Stimulated activated CD8-positive, alpha-beta memory T cell treated with anti-CD3 and anti-CD28 coated beads, Interleukin-15, amount 100 ng/mL, for 4 hours (primary cell): ENCODE measurements around the gene IRX3.

Source experiments
- DNase-seq, 2 donors: peaks; one replicate each; pipeline ENCODE4 v3.0.0-alpha.2; 2020; ENCODE audit warnings: low read depth in 2 of 2

Gene IRX3

GRCh38 chr16:54290833-54291655 is 4.5 kb upstream of the IRX3 start:
- no peak for DNase-seq

GRCh38 chr16:54289945-54290832 is 3.6 kb upstream of the IRX3 start:
- DNase-seq, result no peak

- no peak for DNase-seq
Observed at GRCh38 chr16:54289242-54289944, 2.8 kb upstream of the IRX3 start.

GRCh38 chr16:54288835-54289241 is 2.3 kb upstream of the IRX3 start:
- no peak for DNase-seq

GRCh38 chr16:54288030-54288834 is 1.6 kb upstream of the IRX3 start:
- DNase-seq, result no peak

GRCh38 chr16:54287131-54288029 is 793 bp upstream of the IRX3 start:
- no peak for DNase-seq

- DNase-seq, result no peak
Observed at GRCh38 chr16:54286090-54286365, 559 bp downstream of the IRX3 start.

- no peak for DNase-seq
Observed at GRCh38 chr16:54285414-54286089, 1.0 kb downstream of the IRX3 start.

GRCh38 chr16:54284931-54285413 is 1.6 kb downstream of the IRX3 start:
- no peak for DNase-seq

- DNase-seq, result no peak
Observed at GRCh38 chr16:54284319-54284930, 2.2 kb downstream of the IRX3 start.

GRCh38 chr16:54283725-54284318 is 2.8 kb downstream of the IRX3 start:
- DNase-seq, result no peak

- no peak for DNase-seq
Observed at GRCh38 chr16:54282928-54283724, 3.5 kb downstream of the IRX3 start.

- no peak for DNase-seq
Observed at GRCh38 chr16:54282202-54282927, 4.2 kb downstream of the IRX3 start.

- no peak for DNase-seq
Observed at GRCh38 chr16:54281535-54282201, 4.9 kb downstream of the IRX3 start.

GRCh38 chr16:54280751-54281150 is 5.8 kb downstream of the IRX3 start:
- DNase-seq, result no peak

GRCh38 chr16:54277845-54278703 is 8.5 kb downstream of the IRX3 start:
- no peak for DNase-seq
